PC-3 (cell line): ENCODE data around the gene MCF2L2. TPM values are rescaled to one million over a fixed set of nuclear protein-coding genes. Genes with fewer than 3 reads are reported as not detected.

Experiments
- ATAC-seq: fragments of 200-7000 bp; cut with Tn5 transposase; 2 replicates; pipeline ENCODE4 v1.9.1; 2020; ENCODE audit warnings: mild to moderate bottlenecking, moderate library complexity
- BruUV-seq: library from RNA; stranded (reverse); fragments of 400-500 nt; replicated peaks from 2 replicates; lab custom pipeline; 2021; lab: Mats Ljungman, UMichigan
- CTCF ChIA-PET: fragments of 300-600 bp; sonication (Branson Sonifier 250); formaldehyde crosslinking; loops from one replicate; lab custom pipeline; 2022; ENCODE audit warnings: antibody characterized with exemption; lab: Charles Lee
- POLR2A ChIA-PET: fragments of 300-600 bp; sonication (Branson Sonifier 250); formaldehyde crosslinking; loops from one replicate; lab custom pipeline; 2022; ENCODE audit warnings: antibody characterized with exemption; ENCODE audit not compliant: unreplicated experiment; lab: Charles Lee
- DNase-seq: peaks from one replicate; pipeline ENCODE4 v3.0.0-alpha.2; 2015
- H2AFZ ChIP-seq: fragments of 300-600 bp; sonication (generic); 2 replicates; pipeline ENCODE4 v1.6.0; 2016; ENCODE audit warnings: antibody characterized with exemption, low read length
- H3F3A ChIP-seq: fragments of 300-600 bp; sonication (generic); one replicate; pipeline ENCODE4 v1.6.0; 2017; ENCODE audit warnings: antibody characterized with exemption, low read length, control low read depth, mild to moderate bottlenecking; ENCODE audit not compliant: unreplicated experiment
- H3K27ac ChIP-seq: fragments of 300-600 bp; sonication (generic); 2 replicates; pipeline ENCODE4 v1.5.1; 2016; ENCODE audit warnings: mild to moderate bottlenecking, low read length
- H3K27me3 ChIP-seq: fragments of 300-600 bp; sonication (generic); 2 replicates; pipeline ENCODE4 v1.6.1; 2016; ENCODE audit warnings: low read length, mixed read lengths
- H3K36me3 ChIP-seq: fragments of 300-600 bp; sonication (generic); 2 replicates; pipeline ENCODE4 v1.6.1; 2016; ENCODE audit warnings: low read depth, mixed run types, low read length, mixed read lengths
- H3K4me1 ChIP-seq: fragments of 300-600 bp; sonication (generic); 2 replicates; pipeline ENCODE4 v1.5.1; 2016; ENCODE audit warnings: low read length; ENCODE audit not compliant: insufficient read depth
- H3K4me2 ChIP-seq: fragments of 300-600 bp; sonication (generic); 2 replicates; pipeline ENCODE4 v1.6.0; 2016; ENCODE audit warnings: low read length
- H3K4me3 ChIP-seq: fragments of 300-600 bp; sonication (generic); 2 replicates; pipeline ENCODE4 v1.5.1; 2016; ENCODE audit warnings: mild to moderate bottlenecking, low read length, mixed read lengths
- H3K79me2 ChIP-seq: fragments of 300-600 bp; sonication (generic); 2 replicates; pipeline ENCODE4 v1.6.1; 2017; ENCODE audit warnings: low read length, mixed read lengths
- H3K9ac ChIP-seq: fragments of 300-600 bp; sonication (generic); 2 replicates; pipeline ENCODE4 v1.6.0; 2016; ENCODE audit warnings: mild to moderate bottlenecking, low read length
- H3K9me2 ChIP-seq: fragments of 300-600 bp; sonication (generic); replicated peaks from 2 replicates; pipeline ENCODE4 v1.6.1; 2016; ENCODE audit warnings: mixed run types, low read length, mixed read lengths
- H3K9me3 ChIP-seq: fragments of 300-600 bp; sonication (generic); 2 replicates; pipeline ENCODE4 v1.6.1; 2016; ENCODE audit warnings: low read length, mixed read lengths
- H4K20me1 ChIP-seq: fragments of 300-600 bp; sonication (generic); 2 replicates; pipeline ENCODE4 v1.6.1; 2016; ENCODE audit warnings: low read length, mixed read lengths
- EZH2 ChIP-seq: fragments of 300-600 bp; sonication (generic); IDR thresholded peaks from one replicate; pipeline ENCODE4 v1.6.1; 2017; ENCODE audit warnings: antibody characterized with exemption, mild to moderate bottlenecking, low read length; ENCODE audit not compliant: unreplicated experiment
- EZH2phosphoT487 ChIP-seq: fragments of 300-600 bp; sonication (generic); IDR thresholded peaks from 2 replicates; pipeline ENCODE4 v1.6.1; 2018; ENCODE audit warnings: mild to moderate bottlenecking, antibody characterized with exemption, low read length, borderline replicate concordance
- intact Hi-C: fragments of 100-400 bp; cut with micrococcal nuclease; formaldehyde crosslinking; loops from 2 replicates; pipeline ENCODE4 v1.9.0; 2023
- total RNA-seq: library from RNA; depleted of rRNA; stranded (reverse); fragments of >200 nt; gene quantifications from 2 replicates; pipeline ENCODE4 v1.2.3, GENCODE V29; 2014
- TF ChIP-seq, protein P1 (sequence below): fragments of 300-600 bp; sonication (generic); conservative IDR thresholded peaks from 2 replicates; pipeline ENCODE4 v1.5.1; 2017; ENCODE audit warnings: antibody characterized with exemption, low read depth, mild to moderate bottlenecking, low read length

Gene MCF2L2
- total RNA-seq, 1 experiment from 2014 or later, result 3.6 TPM

DNA sequence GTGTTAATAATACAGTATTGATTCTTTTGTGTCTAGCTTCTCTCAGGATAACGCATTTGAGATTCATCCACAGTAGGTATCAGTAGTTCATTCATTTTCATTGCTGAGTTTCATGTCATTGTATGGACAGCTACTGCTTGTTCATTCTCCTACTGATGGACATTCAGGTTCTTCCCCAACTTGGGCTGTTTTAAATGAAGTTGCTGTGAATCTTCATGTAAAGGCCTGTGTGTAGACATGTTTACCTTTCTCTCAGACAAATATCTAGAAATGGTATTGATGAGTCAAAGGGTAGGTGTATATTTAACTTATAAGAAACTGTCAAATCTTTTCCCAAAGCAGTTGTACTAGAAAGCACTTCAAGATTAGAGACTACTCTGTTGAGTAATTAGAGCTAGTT lies 26.7 kb downstream of the MCF2L2 start:
- Histone ChIP-seq H3K36me3 (no peaks in the 10 kb centered on the region), H3K4me1 (no peaks in the 10 kb centered on the region), H3K4me3 (no peak overlapping the region), H3K79me2 (no peaks in the 10 kb centered on the region), H3K4me2 (no peak overlapping the region), H3K27ac (no peak overlapping the region), H3K9me3 (no peaks in the 10 kb centered on the region), H3F3A (no peaks in the 10 kb centered on the region), H3K27me3 (no peaks in the 10 kb centered on the region), H3K9ac (no peak overlapping the region), H2AFZ (no peak overlapping the region), H3K9me2 (no peaks in the 10 kb centered on the region), H4K20me1 (no peaks in the 10 kb centered on the region)
- DNase-seq (no peak), ATAC-seq (no peak)
- BruUV-seq, result no TSS peak
- ChIA-PET CTCF (no interaction called here), POLR2A (no interaction called here)
- TF ChIP-seq, protein P1, sequence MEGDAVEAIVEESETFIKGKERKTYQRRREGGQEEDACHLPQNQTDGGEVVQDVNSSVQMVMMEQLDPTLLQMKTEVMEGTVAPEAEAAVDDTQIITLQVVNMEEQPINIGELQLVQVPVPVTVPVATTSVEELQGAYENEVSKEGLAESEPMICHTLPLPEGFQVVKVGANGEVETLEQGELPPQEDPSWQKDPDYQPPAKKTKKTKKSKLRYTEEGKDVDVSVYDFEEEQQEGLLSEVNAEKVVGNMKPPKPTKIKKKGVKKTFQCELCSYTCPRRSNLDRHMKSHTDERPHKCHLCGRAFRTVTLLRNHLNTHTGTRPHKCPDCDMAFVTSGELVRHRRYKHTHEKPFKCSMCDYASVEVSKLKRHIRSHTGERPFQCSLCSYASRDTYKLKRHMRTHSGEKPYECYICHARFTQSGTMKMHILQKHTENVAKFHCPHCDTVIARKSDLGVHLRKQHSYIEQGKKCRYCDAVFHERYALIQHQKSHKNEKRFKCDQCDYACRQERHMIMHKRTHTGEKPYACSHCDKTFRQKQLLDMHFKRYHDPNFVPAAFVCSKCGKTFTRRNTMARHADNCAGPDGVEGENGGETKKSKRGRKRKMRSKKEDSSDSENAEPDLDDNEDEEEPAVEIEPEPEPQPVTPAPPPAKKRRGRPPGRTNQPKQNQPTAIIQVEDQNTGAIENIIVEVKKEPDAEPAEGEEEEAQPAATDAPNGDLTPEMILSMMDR, result no peak
- TF ChIP-seq EZH2 (no peak), EZH2phosphoT487 (no peak)
- intact Hi-C loops, result no loop called here

DNA sequence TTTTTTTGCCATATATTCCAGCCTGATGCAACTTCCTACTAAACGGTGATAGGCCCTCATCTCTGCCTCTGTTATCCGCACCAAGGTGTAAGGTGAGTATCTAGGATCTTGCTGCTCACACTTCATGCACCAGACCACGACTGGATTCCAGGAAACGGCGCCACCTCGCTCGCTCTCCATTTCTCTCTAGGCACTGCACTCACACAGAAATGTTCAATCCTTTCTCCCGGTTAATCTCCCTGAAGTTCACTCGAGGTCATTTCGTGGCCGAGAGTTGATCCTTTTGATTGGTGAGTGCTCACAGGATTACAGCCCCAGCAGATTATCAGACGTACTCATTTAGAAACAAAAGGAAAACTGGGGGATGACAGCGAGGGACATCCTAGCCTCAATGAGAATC lies 28.1 kb downstream of the MCF2L2 start:
- H3K9ac ChIP-seq, result no peak overlapping the region
- H3K27me3 ChIP-seq, result no peaks in the 10 kb centered on the region
- no peaks in the 10 kb centered on the region for H3K9me2 ChIP-seq
- no peaks in the 10 kb centered on the region for H3K4me1 ChIP-seq
- DNase-seq, result no peak
- no TSS peak for BruUV-seq
- no peak for ATAC-seq
- H4K20me1 ChIP-seq, result no peaks in the 10 kb centered on the region
- H3K9me3 ChIP-seq, result no peaks in the 10 kb centered on the region
- H3K36me3 ChIP-seq, result no peaks in the 10 kb centered on the region
- intact Hi-C loops, result no loop called here
- no peak overlapping the region for H3K4me2 ChIP-seq
- ChIA-PET CTCF (no interaction called here), POLR2A (no interaction called here)
- no peak overlapping the region for H3K27ac ChIP-seq
- TF ChIP-seq EZH2phosphoT487 (no peak), EZH2 (no peak)
- TF ChIP-seq, protein P1, result no peak
- H2AFZ ChIP-seq, result no peak overlapping the region
- no peaks in the 10 kb centered on the region for H3F3A ChIP-seq
- H3K4me3 ChIP-seq, result no peak overlapping the region
- no peaks in the 10 kb centered on the region for H3K79me2 ChIP-seq

DNA sequence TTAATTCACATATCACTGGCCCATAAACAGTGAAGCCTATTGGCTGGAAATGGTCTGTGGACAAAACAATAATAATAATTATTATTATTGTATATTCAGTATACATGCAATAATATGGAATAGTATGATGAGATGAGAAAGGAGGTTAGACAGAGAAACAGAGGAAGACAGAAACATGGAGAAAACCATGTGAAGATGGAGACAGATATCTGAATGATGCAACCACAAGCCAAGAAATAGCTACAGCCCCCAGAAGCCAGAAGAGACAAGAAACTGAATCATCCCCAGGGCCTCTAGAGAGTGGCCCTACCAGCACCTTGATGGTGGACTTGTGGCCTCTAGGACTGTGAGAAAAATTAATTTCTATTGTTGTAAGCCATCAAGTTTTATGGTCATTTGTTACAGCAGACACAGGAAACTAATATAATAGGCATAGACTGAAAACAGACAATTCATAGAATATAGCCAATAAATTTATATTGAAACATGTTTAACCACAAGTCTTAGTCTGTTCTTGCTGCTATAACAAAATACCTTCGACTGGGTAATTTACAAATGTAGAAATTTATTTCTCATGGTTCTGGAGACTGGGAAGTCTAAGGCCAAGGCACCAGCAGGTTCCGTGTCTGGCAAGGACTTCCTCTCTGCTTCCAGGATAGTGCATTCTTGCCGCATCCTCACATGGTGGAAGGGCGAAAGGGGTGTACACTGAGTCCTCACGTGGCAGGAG lies 31.6 kb downstream of the MCF2L2 start:
- Histone ChIP-seq H3K9me3 (no peaks in the 10 kb centered on the region), H3K36me3 (no peaks in the 10 kb centered on the region), H3K27me3 (no peaks in the 10 kb centered on the region), H4K20me1 (no peaks in the 10 kb centered on the region), H3K9me2 (no peaks in the 10 kb centered on the region), H3K27ac (no peak overlapping the region), H3K79me2 (no peaks in the 10 kb centered on the region), H2AFZ (no peak overlapping the region), H3K4me2 (no peak overlapping the region), H3K4me3 (no peak overlapping the region), H3K9ac (no peak overlapping the region), H3K4me1 (no peaks in the 10 kb centered on the region), H3F3A (no peaks in the 10 kb centered on the region)
- BruUV-seq, result no TSS peak
- DNase-seq, result no peak
- CTCF ChIA-PET, result no interaction called here
- no peak for ATAC-seq
- TF ChIP-seq EZH2phosphoT487, result no peak
- TF ChIP-seq, protein P1, result no peak
- TF ChIP-seq EZH2, result no peak
- POLR2A ChIA-PET, result no interaction called here
- intact Hi-C loops, result no loop called here
